HEK293T (cell line): ENCODE data around the gene TRMU.

ENCODE experiments used
- ARNT ChIP-seq: fragments of 450-650 bp; IDR thresholded peaks from 2 replicates; pipeline ENCODE4 v1.6.1; 2017; ENCODE audit warnings: mild to moderate bottlenecking
- BHLHE40 ChIP-seq: fragments of 450-650 bp; IDR thresholded peaks from 2 replicates; pipeline ENCODE4 v1.6.1; 2016; ENCODE audit warnings: mild to moderate bottlenecking, moderate library complexity, borderline replicate concordance
- FOXK2 ChIP-seq: fragments of 450-650 bp; IDR thresholded peaks from 2 replicates; pipeline ENCODE4 v1.6.1; 2016; ENCODE audit warnings: mild to moderate bottlenecking
- FOXM1 ChIP-seq: fragments of 450-650 bp; IDR thresholded peaks from 2 replicates; pipeline ENCODE4 v1.6.1; 2017; ENCODE audit warnings: mild to moderate bottlenecking, borderline replicate concordance
- HDGF ChIP-seq: fragments of 450-650 bp; IDR thresholded peaks from 2 replicates; pipeline ENCODE4 v1.6.1; 2017; ENCODE audit warnings: antibody characterized with exemption, borderline replicate concordance
- NFRKB ChIP-seq: fragments of 450-650 bp; IDR thresholded peaks from 2 replicates; pipeline ENCODE4 v1.6.1; 2016; ENCODE audit warnings: mild to moderate bottlenecking, moderate library complexity
- SP1 ChIP-seq: fragments of 450-650 bp; IDR thresholded peaks from 2 replicates; pipeline ENCODE4 v1.6.1; 2017
- ZNF384 ChIP-seq: fragments of 450-650 bp; IDR thresholded peaks from 2 replicates; pipeline ENCODE4 v1.6.1; 2016

DNA sequence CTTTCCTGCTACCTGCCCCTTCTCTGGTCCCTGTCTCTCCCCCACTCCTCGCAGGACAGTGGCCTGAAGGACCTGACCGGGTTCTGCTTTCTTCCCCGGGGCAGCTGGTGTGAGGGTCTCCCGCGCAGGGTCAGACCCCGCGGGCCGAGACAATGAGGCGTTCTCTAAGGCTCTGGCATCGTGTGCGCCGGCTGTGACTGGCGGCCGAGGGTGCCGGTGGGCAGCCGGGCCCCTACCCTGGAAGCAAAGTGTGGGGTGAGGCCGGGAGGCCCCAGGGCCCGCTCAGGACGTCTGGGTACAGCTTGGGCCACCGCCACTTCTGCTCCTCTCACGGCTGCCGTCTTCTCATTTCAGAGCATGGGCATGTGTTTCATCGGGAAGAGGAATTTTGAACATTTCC, 16.3 kb downstream of the TRMU start:
- no peak for TF ChIP-seq FOXM1
- TF ChIP-seq SP1: no peak
- no peak for TF ChIP-seq FOXK2
- no peak for TF ChIP-seq NFRKB
- no peak for TF ChIP-seq BHLHE40
- no peak for TF ChIP-seq ARNT
- TF ChIP-seq ZNF384: no peak
- no peak for TF ChIP-seq HDGF
